GM12878 (cell line): ENCODE data around the gene REPIN1. TPM values are rescaled to one million over a fixed set of nuclear protein-coding genes. Genes with fewer than 3 reads are reported as not detected.

Experiments used
- ATAC-seq: fragments of 200-7000 bp; cut with Tn5 transposase; 3 replicates; pipeline ENCODE4 v1.9.1; 2020; ENCODE audit warnings: mild to moderate bottlenecking, moderate library complexity
- BruUV-seq: library from RNA; stranded (reverse); fragments of 400-500 nt; replicated peaks from 2 replicates; lab custom pipeline; 2021; lab: Mats Ljungman, UMichigan
- CTCF ChIA-PET: fragments of 300-600 bp; sonication (Branson Sonifier 250); formaldehyde crosslinking; extraction: SDS; loops from one replicate; lab custom pipeline; 2021; ENCODE audit warnings: inconsistent platforms; lab: Yijun Ruan, JAX
- POLR2A ChIA-PET: fragments of 350-600 bp; formaldehyde crosslinking; extraction: SDS; loops from one replicate; lab custom pipeline; 2021; ENCODE audit warnings: inconsistent platforms; lab: Charles Lee
- RAD21 ChIA-PET: fragments of 300-600 bp; sonication (Branson Sonifier 250); formaldehyde crosslinking; loops from one replicate; lab custom pipeline; 2023; ENCODE audit warnings: antibody characterized with exemption; ENCODE audit not compliant: unreplicated experiment; lab: Charles Lee
- SMC1A ChIA-PET: fragments of 300-600 bp; sonication (Branson Sonifier 250); formaldehyde crosslinking; loops from one replicate; lab custom pipeline; 2023; ENCODE audit not compliant: unreplicated experiment, uncharacterized antibody; lab: Charles Lee
- DNase-seq: peaks from one replicate; pipeline ENCODE4 v3.0.0-alpha.2; 2011; ENCODE audit warnings: low read depth, low spot score
- FAIRE-seq: peaks from 3 replicates; lab custom pipeline; 2011; peaks lifted over from hg19 to GRCh38; lab: Jason Lieb, UNC
- H2AFZ ChIP-seq: 2 replicates; pipeline ENCODE4 v1.6.0; 2011; ENCODE audit warnings: low read depth, low read length, control low read depth; ENCODE audit not compliant: control insufficient read depth
- H3K27ac ChIP-seq: 2 replicates; pipeline ENCODE4 v1.5.1; 2011; ENCODE audit warnings: control low read depth; ENCODE audit not compliant: control insufficient read depth, insufficient read depth
- H3K27me3 ChIP-seq, 2 experiments: replicated peaks in 1 of 2; 2 replicates each; pipeline versions ENCODE4 v1.6.0 to v1.6.1; 2011; ENCODE audit warnings: low read length in 1 of 2; ENCODE audit not compliant: control insufficient read depth in 2 of 2, insufficient read depth in 2 of 2
- H3K36me3 ChIP-seq, 2 experiments: 2 replicates each; pipeline ENCODE4 v1.5.1; 2011; ENCODE audit warnings: low read length in 1 of 2; ENCODE audit not compliant: control insufficient read depth in 2 of 2, insufficient read depth in 2 of 2
- H3K4me1 ChIP-seq: 2 replicates; pipeline ENCODE4 v1.6.1; 2011; ENCODE audit warnings: mild to moderate bottlenecking, low read length, moderate library complexity, mixed read lengths; ENCODE audit not compliant: control insufficient read depth, insufficient read depth
- H3K4me2 ChIP-seq: 2 replicates; pipeline ENCODE4 v1.6.0; 2011; ENCODE audit warnings: control low read depth; ENCODE audit not compliant: control insufficient read depth, insufficient read depth
- H3K4me3 ChIP-seq: fragments of 200-600 bp; sonication (generic); 2 replicates; pipeline ENCODE4 v1.5.1; 2016
- H3K79me2 ChIP-seq: 2 replicates; pipeline ENCODE4 v1.6.0; 2011; ENCODE audit warnings: low read length; ENCODE audit not compliant: control insufficient read depth, insufficient read depth
- H3K9ac ChIP-seq: 2 replicates; pipeline ENCODE4 v1.8.0; 2011; ENCODE audit warnings: low read length, control low read depth, mixed read lengths; ENCODE audit not compliant: control insufficient read depth, insufficient read depth
- H3K9me3 ChIP-seq: replicated peaks from 3 replicates; pipeline ENCODE4 v1.5.1; 2011; ENCODE audit warnings: mild to moderate bottlenecking, low read length; ENCODE audit not compliant: control insufficient read depth, insufficient read depth
- H4K20me1 ChIP-seq: 2 replicates; pipeline ENCODE4 v1.6.0; 2011; ENCODE audit not compliant: control insufficient read depth, insufficient read depth
- JUNB ChIP-seq: IDR thresholded peaks from 2 replicates; pipeline ENCODE4 v1.6.1; 2016; ENCODE audit warnings: antibody characterized with exemption, mild to moderate bottlenecking
- JUND ChIP-seq: IDR thresholded peaks from 2 replicates; pipeline ENCODE4 v1.6.1; 2012; ENCODE audit warnings: low read depth, mild to moderate bottlenecking, low read length, improper control_type of control experiment, moderate library complexity
- NR2C2 ChIP-seq: IDR thresholded peaks from 2 replicates; pipeline ENCODE4 v1.6.1; 2011; ENCODE audit warnings: borderline replicate concordance, low read depth; ENCODE audit not compliant: control insufficient read depth, insufficient read length
- POU2F2 ChIP-seq: IDR thresholded peaks from 3 replicates; pipeline ENCODE4 v1.6.1; 2011; ENCODE audit warnings: low read depth, mild to moderate bottlenecking, low read length, borderline replicate concordance
- RB1 ChIP-seq: fragments of 450-650 bp; formaldehyde crosslinking; IDR thresholded peaks from 2 replicates; pipeline ENCODE4 v1.6.1; 2017; ENCODE audit warnings: mild to moderate bottlenecking, borderline replicate concordance
- TARDBP ChIP-seq: IDR thresholded peaks from 2 replicates; pipeline ENCODE4 v1.6.1; 2016; ENCODE audit warnings: borderline replicate concordance
- TCF3 ChIP-seq: IDR thresholded peaks from 2 replicates; pipeline ENCODE4 v1.6.1; 2012; ENCODE audit warnings: low read depth, mild to moderate bottlenecking, low read length, borderline replicate concordance; ENCODE audit not compliant: insufficient read depth
- WGBS: methylation state at CpG from one replicate; pipeline ENCODE4 v1.1.6; 2016; ENCODE audit warnings: low lambda C conversion rate; ENCODE audit not compliant: insufficient replicate concordance, insufficient coverage; ENCODE audit errors: missing lambda C conversion rate; 5-methylcytosine and 5-hydroxymethylcytosine counted together
- in situ Hi-C: fragments of 300-500 bp; cut with MboI; formaldehyde crosslinking; loops from 9 replicates; pipeline ENCODE4 v1.14.3; 2018; ENCODE audit warnings: mixed read lengths
- intact Hi-C: fragments of 100-400 bp; cut with micrococcal nuclease; formaldehyde crosslinking; loops from one replicate; pipeline ENCODE4 v1.14.2; 2022; ENCODE audit not compliant: unreplicated experiment
- polyA plus RNA-seq, 11 experiments: library from polyadenylated mRNA; depleted of rRNA in 4 of 11; unstranded in 6 of 11; stranded (reverse) in 5 of 11; fragments of >200 nt; fragmentation: Nextera tagmentation in 4 of 11; fragmentation: Illumina TruSeq in 1 of 11; extraction: Ambion mirVana in 4 of 11; extraction: Trizol in 1 of 11; gene quantifications; 1 replicate in 1 of 11; 2 replicates in 10 of 11; pipeline versions ENCODE4 v1.2.1 to v1.2.3, GENCODE V29; 2011 to 2016; ENCODE audit warnings: inconsistent platforms in 2 of 11, missing spikeins in 2 of 11, low read depth in 1 of 11
- total RNA-seq, 4 experiments: library from RNA; depleted of rRNA in 3 of 4; stranded (reverse); fragments of >200 nt in 3 of 4; fragmentation: Illumina TruSeq in 1 of 4; extraction: Trizol in 1 of 4; gene quantifications; 2 replicates each; pipeline versions ENCODE4 v1.2.1 to v1.2.3, GENCODE V29; 2013 to 2021
- TF ChIP-seq, protein P1 (sequence below): fragments of 450-650 bp; IDR thresholded peaks from 2 replicates; pipeline ENCODE4 v1.6.1; 2017; ENCODE audit warnings: borderline replicate concordance
- TF ChIP-seq, protein P2 (sequence below): fragments of 450-650 bp; IDR thresholded peaks from 2 replicates; pipeline ENCODE4 v1.6.1; 2018; ENCODE audit warnings: mild to moderate bottlenecking, low read depth, moderate library complexity; ENCODE audit not compliant: partially characterized antibody
- TF ChIP-seq, protein P3 (sequence below): fragments of 450-650 bp; IDR thresholded peaks from 2 replicates; pipeline ENCODE4 v1.6.1; 2017; ENCODE audit warnings: mild to moderate bottlenecking, low read depth, inconsistent platforms; ENCODE audit not compliant: poor library complexity, severe bottlenecking
- TF ChIP-seq, protein P4 (sequence below): fragments of 450-650 bp; IDR thresholded peaks from 2 replicates; pipeline ENCODE4 v1.6.1; 2017; ENCODE audit warnings: antibody characterized with exemption, mild to moderate bottlenecking, moderate library complexity

The REPIN1 gene
- total and polyA plus RNA-seq, 10 of the 15 experiments (the other 5 are each of a cell fraction or from before 2014, with no cell fraction given), result 5.1 to 172 (median 76.9) TPM

DNA sequence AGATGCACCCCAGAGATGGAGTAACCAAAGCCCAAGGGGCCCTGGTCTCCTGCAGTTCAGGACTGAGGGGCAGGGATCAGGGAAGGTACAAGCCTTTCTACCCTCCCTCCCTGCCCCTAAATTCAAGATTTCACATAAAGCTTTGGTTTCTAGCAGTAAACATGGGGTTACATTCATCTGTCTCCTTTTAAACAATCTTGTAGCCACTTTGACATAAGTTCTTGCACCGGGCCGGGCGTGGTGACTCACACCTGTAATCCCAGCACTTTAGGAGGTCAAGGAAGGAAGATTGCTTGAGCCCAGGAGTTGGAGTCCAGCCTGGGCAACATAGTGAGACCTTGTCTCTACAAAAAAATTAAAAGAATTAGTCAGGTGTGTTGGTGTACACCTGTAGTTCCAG, 41.3 kb upstream of the REPIN1 start (continued):
- TF ChIP-seq POU2F2, result no peak
- no peak for TF ChIP-seq JUNB
- no peak for TF ChIP-seq TARDBP

DNA sequence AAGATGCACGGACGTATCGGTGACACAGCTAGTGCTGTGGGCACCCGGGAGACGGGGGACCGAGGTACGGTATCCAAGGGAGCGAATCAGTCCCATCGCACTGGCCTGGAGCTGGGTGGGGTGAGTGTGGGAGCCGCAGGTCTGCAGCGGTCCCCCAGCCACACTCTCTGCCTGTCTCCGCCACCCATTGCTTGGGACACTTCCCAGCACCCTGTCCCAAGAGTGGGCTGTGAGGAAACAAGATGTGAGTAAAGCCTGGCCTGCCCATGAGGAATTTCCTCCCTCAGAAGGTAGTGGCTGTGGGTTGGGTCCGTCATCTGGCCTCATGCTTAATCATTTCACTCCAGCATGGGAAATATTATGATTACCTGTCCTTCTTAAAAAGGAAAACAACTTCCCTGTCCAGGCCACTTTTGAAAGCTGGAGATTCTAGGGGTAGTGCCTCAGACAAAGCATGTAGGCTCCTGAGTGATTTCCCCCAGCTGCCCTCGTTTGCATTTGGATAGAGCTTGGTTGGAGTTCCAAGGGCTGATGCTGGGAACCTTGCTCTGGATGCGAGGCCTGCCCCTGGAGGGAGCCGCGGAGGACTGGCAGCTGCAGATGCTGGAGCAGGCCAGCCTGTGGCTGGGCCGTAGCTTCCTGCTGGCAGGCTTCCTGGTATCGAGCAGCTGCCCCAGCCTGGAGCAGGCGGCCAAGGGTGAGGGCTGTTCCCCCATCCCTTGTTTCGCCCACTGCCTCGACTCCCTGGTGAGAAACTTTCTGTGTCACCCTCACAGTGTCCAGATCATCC, 39.1 kb upstream of the REPIN1 start:
- Histone ChIP-seq H3K4me2 (no peak overlapping the region), H3K36me3 (peaks cover 6 to 20% of the 10 kb centered on the region in 2 experiments), H3K9me3 (no peaks in the 10 kb centered on the region), H3K27ac (no peak overlapping the region), H3K9ac (no peak overlapping the region), H3K4me3 (no peak overlapping the region), H3K79me2 (peaks cover 7% of the 10 kb centered on the region), H2AFZ (no peak overlapping the region), H4K20me1 (no peaks in the 10 kb centered on the region), H3K27me3 (no peaks in the 10 kb centered on the region), H3K4me1 (no peaks in the 10 kb centered on the region)
- intact Hi-C loops (no loop called here), in situ Hi-C loops (no loop called here)
- ATAC-seq (no peak), FAIRE-seq (no peak), DNase-seq (no peak)
- RAD21 ChIA-PET, result no interaction called here
- no TSS peak for BruUV-seq
- CTCF ChIA-PET, result interaction anchor here (0.8 to 1.2 kb wide), 2 partner anchors 20 to 92 kb away, joined by 3 read pairs; no protein-coding TSS in a partner anchor
- WGBS, result 96% methylated on average over 20 of the region's 22 CpGs
- SMC1A ChIA-PET, result interaction anchor here (1.2 kb wide), 1 partner anchor 14 kb away, joined by 4 read pairs; no protein-coding TSS in a partner anchor
- POLR2A ChIA-PET, result interaction anchor here (1.3 kb wide), 1 partner anchor 48 kb away, joined by 3 read pairs; no protein-coding TSS in a partner anchor
- TF ChIP-seq NR2C2 (no peak), TCF3 (no peak), RB1 (no peak), JUND (no peak)
- TF ChIP-seq, protein P1, sequence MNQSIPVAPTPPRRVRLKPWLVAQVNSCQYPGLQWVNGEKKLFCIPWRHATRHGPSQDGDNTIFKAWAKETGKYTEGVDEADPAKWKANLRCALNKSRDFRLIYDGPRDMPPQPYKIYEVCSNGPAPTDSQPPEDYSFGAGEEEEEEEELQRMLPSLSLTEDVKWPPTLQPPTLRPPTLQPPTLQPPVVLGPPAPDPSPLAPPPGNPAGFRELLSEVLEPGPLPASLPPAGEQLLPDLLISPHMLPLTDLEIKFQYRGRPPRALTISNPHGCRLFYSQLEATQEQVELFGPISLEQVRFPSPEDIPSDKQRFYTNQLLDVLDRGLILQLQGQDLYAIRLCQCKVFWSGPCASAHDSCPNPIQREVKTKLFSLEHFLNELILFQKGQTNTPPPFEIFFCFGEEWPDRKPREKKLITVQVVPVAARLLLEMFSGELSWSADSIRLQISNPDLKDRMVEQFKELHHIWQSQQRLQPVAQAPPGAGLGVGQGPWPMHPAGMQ, result no peak
- TF ChIP-seq, protein P2, sequence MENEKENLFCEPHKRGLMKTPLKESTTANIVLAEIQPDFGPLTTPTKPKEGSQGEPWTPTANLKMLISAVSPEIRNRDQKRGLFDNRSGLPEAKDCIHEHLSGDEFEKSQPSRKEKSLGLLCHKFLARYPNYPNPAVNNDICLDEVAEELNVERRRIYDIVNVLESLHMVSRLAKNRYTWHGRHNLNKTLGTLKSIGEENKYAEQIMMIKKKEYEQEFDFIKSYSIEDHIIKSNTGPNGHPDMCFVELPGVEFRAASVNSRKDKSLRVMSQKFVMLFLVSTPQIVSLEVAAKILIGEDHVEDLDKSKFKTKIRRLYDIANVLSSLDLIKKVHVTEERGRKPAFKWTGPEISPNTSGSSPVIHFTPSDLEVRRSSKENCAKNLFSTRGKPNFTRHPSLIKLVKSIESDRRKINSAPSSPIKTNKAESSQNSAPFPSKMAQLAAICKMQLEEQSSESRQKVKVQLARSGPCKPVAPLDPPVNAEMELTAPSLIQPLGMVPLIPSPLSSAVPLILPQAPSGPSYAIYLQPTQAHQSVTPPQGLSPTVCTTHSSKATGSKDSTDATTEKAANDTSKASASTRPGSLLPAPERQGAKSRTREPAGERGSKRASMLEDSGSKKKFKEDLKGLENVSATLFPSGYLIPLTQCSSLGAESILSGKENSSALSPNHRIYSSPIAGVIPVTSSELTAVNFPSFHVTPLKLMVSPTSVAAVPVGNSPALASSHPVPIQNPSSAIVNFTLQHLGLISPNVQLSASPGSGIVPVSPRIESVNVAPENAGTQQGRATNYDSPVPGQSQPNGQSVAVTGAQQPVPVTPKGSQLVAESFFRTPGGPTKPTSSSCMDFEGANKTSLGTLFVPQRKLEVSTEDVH, result no peak
- TF ChIP-seq, protein P3, sequence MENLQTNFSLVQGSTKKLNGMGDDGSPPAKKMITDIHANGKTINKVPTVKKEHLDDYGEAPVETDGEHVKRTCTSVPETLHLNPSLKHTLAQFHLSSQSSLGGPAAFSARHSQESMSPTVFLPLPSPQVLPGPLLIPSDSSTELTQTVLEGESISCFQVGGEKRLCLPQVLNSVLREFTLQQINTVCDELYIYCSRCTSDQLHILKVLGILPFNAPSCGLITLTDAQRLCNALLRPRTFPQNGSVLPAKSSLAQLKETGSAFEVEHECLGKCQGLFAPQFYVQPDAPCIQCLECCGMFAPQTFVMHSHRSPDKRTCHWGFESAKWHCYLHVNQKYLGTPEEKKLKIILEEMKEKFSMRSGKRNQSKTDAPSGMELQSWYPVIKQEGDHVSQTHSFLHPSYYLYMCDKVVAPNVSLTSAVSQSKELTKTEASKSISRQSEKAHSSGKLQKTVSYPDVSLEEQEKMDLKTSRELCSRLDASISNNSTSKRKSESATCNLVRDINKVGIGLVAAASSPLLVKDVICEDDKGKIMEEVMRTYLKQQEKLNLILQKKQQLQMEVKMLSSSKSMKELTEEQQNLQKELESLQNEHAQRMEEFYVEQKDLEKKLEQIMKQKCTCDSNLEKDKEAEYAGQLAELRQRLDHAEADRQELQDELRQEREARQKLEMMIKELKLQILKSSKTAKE, result no peak
- TF ChIP-seq, protein P4, sequence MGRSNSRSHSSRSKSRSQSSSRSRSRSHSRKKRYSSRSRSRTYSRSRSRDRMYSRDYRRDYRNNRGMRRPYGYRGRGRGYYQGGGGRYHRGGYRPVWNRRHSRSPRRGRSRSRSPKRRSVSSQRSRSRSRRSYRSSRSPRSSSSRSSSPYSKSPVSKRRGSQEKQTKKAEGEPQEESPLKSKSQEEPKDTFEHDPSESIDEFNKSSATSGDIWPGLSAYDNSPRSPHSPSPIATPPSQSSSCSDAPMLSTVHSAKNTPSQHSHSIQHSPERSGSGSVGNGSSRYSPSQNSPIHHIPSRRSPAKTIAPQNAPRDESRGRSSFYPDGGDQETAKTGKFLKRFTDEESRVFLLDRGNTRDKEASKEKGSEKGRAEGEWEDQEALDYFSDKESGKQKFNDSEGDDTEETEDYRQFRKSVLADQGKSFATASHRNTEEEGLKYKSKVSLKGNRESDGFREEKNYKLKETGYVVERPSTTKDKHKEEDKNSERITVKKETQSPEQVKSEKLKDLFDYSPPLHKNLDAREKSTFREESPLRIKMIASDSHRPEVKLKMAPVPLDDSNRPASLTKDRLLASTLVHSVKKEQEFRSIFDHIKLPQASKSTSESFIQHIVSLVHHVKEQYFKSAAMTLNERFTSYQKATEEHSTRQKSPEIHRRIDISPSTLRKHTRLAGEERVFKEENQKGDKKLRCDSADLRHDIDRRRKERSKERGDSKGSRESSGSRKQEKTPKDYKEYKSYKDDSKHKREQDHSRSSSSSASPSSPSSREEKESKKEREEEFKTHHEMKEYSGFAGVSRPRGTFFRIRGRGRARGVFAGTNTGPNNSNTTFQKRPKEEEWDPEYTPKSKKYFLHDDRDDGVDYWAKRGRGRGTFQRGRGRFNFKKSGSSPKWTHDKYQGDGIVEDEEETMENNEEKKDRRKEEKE, result no peak
